ENCODE measurements around the gene OR52D1. TPM values are rescaled to one million over a fixed set of nuclear protein-coding genes. Genes with fewer than 3 reads are reported as not detected.

OR52D1 gene
- total RNA-seq, 2 donors from 2014 or later: not detected

- H3K9me3 Mint-ChIP-seq: no peaks in the 10 kb centered on the region
- no peaks in the 10 kb centered on the region for H3K36me3 Mint-ChIP-seq (ENCODE audit: low read depth)
- H3K27ac Mint-ChIP-seq: no peak overlapping the region
- no peaks in the 10 kb centered on the region for H3K4me1 Mint-ChIP-seq
- peaks cover 11% of the 10 kb centered on the region for H3K27me3 Mint-ChIP-seq
- no peak for ATAC-seq (replicated peaks)
- H3K4me3 Mint-ChIP-seq: no peak overlapping the region
These were observed 11.9 kb downstream of the OR52D1 start for GRCh38 chr11:5500393-5500801.

- no peaks in the 10 kb centered on the region for H3K36me3 Mint-ChIP-seq (ENCODE audit: low read depth)
- H3K27me3 Mint-ChIP-seq: peaks cover 19% of the 10 kb centered on the region
- H3K4me3 Mint-ChIP-seq: no peak overlapping the region
- no peaks in the 10 kb centered on the region for H3K4me1 Mint-ChIP-seq
- no peak overlapping the region for H3K27ac Mint-ChIP-seq
- no peak for ATAC-seq (replicated peaks)
- no peaks in the 10 kb centered on the region for H3K9me3 Mint-ChIP-seq
These were observed 16.0 kb downstream of the OR52D1 start for GRCh38 chr11:5504403-5504921.

- no peak overlapping the region for H3K4me3 Mint-ChIP-seq
- ATAC-seq (replicated peaks): no peak
- no peak overlapping the region for H3K27ac Mint-ChIP-seq
- H3K4me1 Mint-ChIP-seq: no peaks in the 10 kb centered on the region
- no peaks in the 10 kb centered on the region for H3K9me3 Mint-ChIP-seq
- H3K27me3 Mint-ChIP-seq: peaks cover 21% of the 10 kb centered on the region
- no peaks in the 10 kb centered on the region for H3K36me3 Mint-ChIP-seq (ENCODE audit: low read depth)
These were observed 17.0 kb downstream of the OR52D1 start for GRCh38 chr11:5505363-5506048.

- Mint-ChIP-seq H3K4me1 (no peaks in the 10 kb centered on the region), H3K9me3 (no peaks in the 10 kb centered on the region), H3K4me3 (no peak overlapping the region), H3K27ac (no peak overlapping the region), H3K27me3 (peaks cover 16% of the 10 kb centered on the region), H3K36me3 (ENCODE audit: low read depth) (no peaks in the 10 kb centered on the region)
- ATAC-seq (replicated peaks): no peak
These were observed 18.9 kb downstream of the OR52D1 start for GRCh38 chr11:5507177-5507932.

GRCh38 chr11:5507933-5508305, 19.4 kb downstream of the OR52D1 start:
- H3K27ac Mint-ChIP-seq: no peak overlapping the region
- no peaks in the 10 kb centered on the region for H3K36me3 Mint-ChIP-seq (ENCODE audit: low read depth)
- no peaks in the 10 kb centered on the region for H3K9me3 Mint-ChIP-seq
- peaks cover 14% of the 10 kb centered on the region for H3K27me3 Mint-ChIP-seq
- no peak for ATAC-seq (replicated peaks)
- H3K4me1 Mint-ChIP-seq: no peaks in the 10 kb centered on the region
- H3K4me3 Mint-ChIP-seq: no peak overlapping the region

GRCh38 chr11:5508605-5509004, 20.1 kb downstream of the OR52D1 start:
- no peak overlapping the region for H3K4me3 Mint-ChIP-seq
- ATAC-seq (replicated peaks): no peak
- no peaks in the 10 kb centered on the region for H3K36me3 Mint-ChIP-seq (ENCODE audit: low read depth)
- H3K27ac Mint-ChIP-seq: no peak overlapping the region
- H3K9me3 Mint-ChIP-seq: no peaks in the 10 kb centered on the region
- H3K4me1 Mint-ChIP-seq: no peaks in the 10 kb centered on the region
- peaks cover 14% of the 10 kb centered on the region for H3K27me3 Mint-ChIP-seq

GRCh38 chr11:5509803-5510202, 21.3 kb downstream of the OR52D1 start, which contains the start of gene UBQLN3:
Gene UBQLN3, minus strand, starts transcription at chr11:5509957. Its CDS starts 399 bp downstream, at chr11:5509558.
- H3K4me3 Mint-ChIP-seq: no peak within 1 kb of the TSS
- H3K27me3 Mint-ChIP-seq: peaks cover 14% of the 10 kb centered on the region
- no peak for ATAC-seq (replicated peaks)
- no peak within 1 kb of the TSS for H3K27ac Mint-ChIP-seq
- no peaks in the 10 kb centered on the region for H3K9me3 Mint-ChIP-seq
- H3K36me3 Mint-ChIP-seq (ENCODE audit: low read depth): no peaks in the 10 kb centered on the region
- H3K4me1 Mint-ChIP-seq: no peaks in the 10 kb centered on the region

- Mint-ChIP-seq H3K4me1 (no peaks in the 10 kb centered on the region), H3K27ac (no peak overlapping the region), H3K4me3 (no peak overlapping the region), H3K9me3 (no peaks in the 10 kb centered on the region), H3K36me3 (ENCODE audit: low read depth) (no peaks in the 10 kb centered on the region), H3K27me3 (peaks cover 4% of the 10 kb centered on the region)
- ATAC-seq (replicated peaks): no peak
These were observed 26.4 kb downstream of the OR52D1 start for GRCh38 chr11:5514841-5515240.

- no peaks in the 10 kb centered on the region for H3K27me3 Mint-ChIP-seq
- H3K9me3 Mint-ChIP-seq: no peaks in the 10 kb centered on the region
- no peaks in the 10 kb centered on the region for H3K4me1 Mint-ChIP-seq
- H3K4me3 Mint-ChIP-seq: no peak within 1 kb of the TSS
- no peak within 1 kb of the TSS for H3K27ac Mint-ChIP-seq
- no peak for ATAC-seq (replicated peaks)
- H3K36me3 Mint-ChIP-seq (ENCODE audit: low read depth): no peaks in the 10 kb centered on the region
These were observed 28.1 kb downstream of the OR52D1 start, which contains the start of gene UBQLNL for GRCh38 chr11:5516599-5516998. Gene UBQLNL, minus strand, starts transcription at chr11:5516699. Its CDS starts 258 bp downstream, at chr11:5516441.

- H3K4me1 Mint-ChIP-seq: no peaks in the 10 kb centered on the region
These were observed 33.1 kb downstream of the OR52D1 start for GRCh38 chr11:5521540-5521939.

GRCh38 chr11:5522308-5522707, 33.8 kb downstream of the OR52D1 start:
- Mint-ChIP-seq H3K27ac (no peak overlapping the region), H3K36me3 (ENCODE audit: low read depth) (no peaks in the 10 kb centered on the region), H3K4me1 (no peaks in the 10 kb centered on the region), H3K27me3 (no peaks in the 10 kb centered on the region), H3K9me3 (no peaks in the 10 kb centered on the region), H3K4me3 (no peak overlapping the region)
- ATAC-seq (replicated peaks): no peak

More at GRCh38 chr11:5521540-5521939, 33.1 kb downstream of the OR52D1 start:
- Mint-ChIP-seq H3K36me3 (ENCODE audit: low read depth) (no peaks in the 10 kb centered on the region), H3K27ac (no peak overlapping the region), H3K4me3 (no peak overlapping the region), H3K27me3 (no peaks in the 10 kb centered on the region), H3K9me3 (no peaks in the 10 kb centered on the region)
- ATAC-seq (replicated peaks): no peak

- no peaks in the 10 kb centered on the region for H3K36me3 Mint-ChIP-seq (ENCODE audit: low read depth)
- H3K27me3 Mint-ChIP-seq: no peaks in the 10 kb centered on the region
- H3K4me1 Mint-ChIP-seq: no peaks in the 10 kb centered on the region
- no peak overlapping the region for H3K27ac Mint-ChIP-seq
- no peak for ATAC-seq (replicated peaks)
- no peak overlapping the region for H3K4me3 Mint-ChIP-seq
- H3K9me3 Mint-ChIP-seq: no peaks in the 10 kb centered on the region
These were observed 36.3 kb downstream of the OR52D1 start for GRCh38 chr11:5524756-5525155.

GRCh38 chr11:5527716-5528115, 39.2 kb downstream of the OR52D1 start:
- no peak overlapping the region for H3K4me3 Mint-ChIP-seq
- H3K4me1 Mint-ChIP-seq: no peaks in the 10 kb centered on the region
- no peaks in the 10 kb centered on the region for H3K9me3 Mint-ChIP-seq
- ATAC-seq (replicated peaks): no peak
- no peak overlapping the region for H3K27ac Mint-ChIP-seq
- no peaks in the 10 kb centered on the region for H3K27me3 Mint-ChIP-seq
- no peaks in the 10 kb centered on the region for H3K36me3 Mint-ChIP-seq (ENCODE audit: low read depth)

- H3K27ac Mint-ChIP-seq: no peak overlapping the region
- no peaks in the 10 kb centered on the region for H3K36me3 Mint-ChIP-seq (ENCODE audit: low read depth)
- no peaks in the 10 kb centered on the region for H3K4me1 Mint-ChIP-seq
- no peak for ATAC-seq (replicated peaks)
- no peaks in the 10 kb centered on the region for H3K27me3 Mint-ChIP-seq
- no peak overlapping the region for H3K4me3 Mint-ChIP-seq
- H3K9me3 Mint-ChIP-seq: no peaks in the 10 kb centered on the region
These were observed 40.0 kb downstream of the OR52D1 start for GRCh38 chr11:5528495-5528894.
